H54 (cell line): ENCODE measurements around the gene SNAI1.

Source experiments
- DNase-seq: peaks from one replicate; pipeline ENCODE4 v3.0.0; 2011; ENCODE audit warnings: low spot score, mixed read lengths; ENCODE audit not compliant: insufficient read length
- FAIRE-seq: peaks from 3 replicates; lab custom pipeline; 2011; peaks lifted over from hg19 to GRCh38; lab: Jason Lieb, UNC
- POLR2A ChIP-seq: IDR thresholded peaks from 2 replicates; pipeline ENCODE4 v1.6.1; 2011; ENCODE audit warnings: low read depth, mild to moderate bottlenecking, low read length

The SNAI1 gene

DNA sequence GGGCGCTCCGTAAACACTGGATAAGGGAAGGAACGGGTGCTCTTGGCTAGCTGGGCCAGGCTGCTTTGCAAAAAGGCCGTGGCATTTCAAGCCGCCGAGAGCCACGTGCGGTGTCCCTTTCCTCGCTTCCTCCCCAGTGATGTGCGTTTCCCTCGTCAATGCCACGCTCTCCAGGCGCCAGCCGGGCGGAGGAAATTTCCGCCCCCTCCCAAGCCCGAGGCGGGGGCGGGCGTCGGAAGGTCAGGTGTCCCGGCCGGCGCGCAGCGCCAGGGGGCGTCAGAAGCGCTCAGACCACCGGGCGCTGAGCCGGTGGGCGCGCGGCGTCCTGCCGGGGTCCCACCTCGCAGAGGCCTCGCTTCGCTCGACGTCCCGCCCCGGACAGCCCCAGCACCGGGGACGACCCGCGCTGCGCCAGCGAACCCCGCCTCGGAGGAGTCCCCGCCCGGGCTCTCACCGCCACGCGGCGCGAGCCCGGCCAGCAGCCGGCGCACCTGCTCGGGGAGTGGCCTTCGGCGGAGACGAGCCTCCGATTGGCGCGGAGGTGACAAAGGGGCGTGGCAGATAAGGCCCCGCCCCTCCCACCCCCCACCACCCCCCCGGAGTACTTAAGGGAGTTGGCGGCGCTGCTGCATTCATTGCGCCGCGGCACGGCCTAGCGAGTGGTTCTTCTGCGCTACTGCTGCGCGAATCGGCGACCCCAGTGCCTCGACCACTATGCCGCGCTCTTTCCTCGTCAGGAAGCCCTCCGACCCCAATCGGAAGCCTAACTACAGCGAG, at the start of gene SNAI1:
Gene SNAI1, plus strand, starts transcription at position 635 of the 777 bp plus-strand sequence. Its CDS starts 80 bp downstream, at position 715.
- FAIRE-seq (no peak), DNase-seq (peak; percentile 79)
- TF ChIP-seq POLR2A, result peak; percentile 100

DNA sequence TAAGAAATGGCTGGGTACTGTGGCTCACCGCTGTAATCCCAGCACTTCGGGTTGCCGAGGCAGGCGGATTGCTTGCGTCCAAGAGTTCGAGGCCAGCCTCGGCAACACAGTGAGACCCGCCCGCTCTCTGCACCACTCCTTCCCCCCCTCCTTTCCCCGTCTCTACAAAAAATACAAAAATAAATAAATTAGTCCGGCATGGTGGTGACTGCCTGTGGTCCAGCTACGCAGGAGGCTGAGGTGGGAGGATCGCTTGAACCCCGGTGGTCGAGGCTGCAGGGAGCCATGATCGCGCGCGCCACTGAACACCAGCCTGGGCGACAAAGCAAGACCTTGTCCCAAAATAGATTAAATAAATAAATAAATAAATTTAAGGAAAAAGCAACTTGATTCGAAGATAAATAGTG, 47.0 kb upstream of the SNAI1 start:
- no peak for DNase-seq
- no peak for TF ChIP-seq POLR2A
- FAIRE-seq, result no peak

DNA sequence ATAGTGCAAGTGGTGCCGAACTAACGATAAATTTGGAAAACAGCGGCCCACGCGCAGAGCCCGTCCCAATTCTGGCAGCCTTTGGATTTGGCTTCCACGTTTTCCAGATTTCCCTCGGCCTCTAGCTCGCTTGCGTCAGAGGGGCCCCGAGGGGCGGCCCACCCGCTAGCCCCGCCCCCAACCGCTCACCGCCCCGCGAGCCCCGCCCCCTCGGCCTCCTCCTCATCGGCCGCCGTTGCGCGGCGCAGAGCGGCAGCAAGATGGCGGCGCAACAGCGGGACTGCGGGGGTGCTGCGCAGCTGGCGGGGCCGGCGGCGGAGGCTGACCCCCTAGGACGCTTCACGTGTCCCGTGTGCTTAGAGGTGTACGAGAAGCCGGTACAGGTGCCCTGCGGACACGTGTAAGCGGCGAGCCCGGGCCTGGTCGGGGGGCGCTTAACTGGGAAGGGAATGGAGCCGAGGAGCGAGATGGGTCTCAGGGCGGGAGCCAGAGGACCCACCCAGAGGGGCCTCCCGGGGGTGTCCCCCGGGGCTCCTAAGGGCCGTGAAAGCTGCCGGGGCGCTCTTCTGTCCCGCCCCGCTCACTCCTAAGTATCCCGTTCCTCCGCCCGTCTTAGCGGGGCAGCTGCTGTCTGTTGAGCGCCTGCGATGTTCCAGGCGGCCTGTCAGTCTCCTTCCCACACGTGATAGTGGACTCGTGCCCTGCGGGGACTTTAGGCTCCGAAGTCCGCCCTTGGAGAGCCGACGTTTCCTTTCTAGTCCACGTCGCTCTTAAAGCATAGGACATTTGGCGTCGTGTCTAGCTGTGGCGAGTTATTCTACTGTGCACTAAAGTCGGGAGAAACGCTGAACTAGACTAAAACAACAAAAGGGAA, 46.4 kb upstream of the SNAI1 start, which contains the start of gene RNF114:
Gene RNF114, plus strand, starts transcription at position 245 of the 874 bp plus-strand sequence. Its CDS starts 16 bp downstream, at position 261.
- peak; percentile 97 for TF ChIP-seq POLR2A
- DNase-seq, result peak; percentile 89
- FAIRE-seq, result no peak

DNA sequence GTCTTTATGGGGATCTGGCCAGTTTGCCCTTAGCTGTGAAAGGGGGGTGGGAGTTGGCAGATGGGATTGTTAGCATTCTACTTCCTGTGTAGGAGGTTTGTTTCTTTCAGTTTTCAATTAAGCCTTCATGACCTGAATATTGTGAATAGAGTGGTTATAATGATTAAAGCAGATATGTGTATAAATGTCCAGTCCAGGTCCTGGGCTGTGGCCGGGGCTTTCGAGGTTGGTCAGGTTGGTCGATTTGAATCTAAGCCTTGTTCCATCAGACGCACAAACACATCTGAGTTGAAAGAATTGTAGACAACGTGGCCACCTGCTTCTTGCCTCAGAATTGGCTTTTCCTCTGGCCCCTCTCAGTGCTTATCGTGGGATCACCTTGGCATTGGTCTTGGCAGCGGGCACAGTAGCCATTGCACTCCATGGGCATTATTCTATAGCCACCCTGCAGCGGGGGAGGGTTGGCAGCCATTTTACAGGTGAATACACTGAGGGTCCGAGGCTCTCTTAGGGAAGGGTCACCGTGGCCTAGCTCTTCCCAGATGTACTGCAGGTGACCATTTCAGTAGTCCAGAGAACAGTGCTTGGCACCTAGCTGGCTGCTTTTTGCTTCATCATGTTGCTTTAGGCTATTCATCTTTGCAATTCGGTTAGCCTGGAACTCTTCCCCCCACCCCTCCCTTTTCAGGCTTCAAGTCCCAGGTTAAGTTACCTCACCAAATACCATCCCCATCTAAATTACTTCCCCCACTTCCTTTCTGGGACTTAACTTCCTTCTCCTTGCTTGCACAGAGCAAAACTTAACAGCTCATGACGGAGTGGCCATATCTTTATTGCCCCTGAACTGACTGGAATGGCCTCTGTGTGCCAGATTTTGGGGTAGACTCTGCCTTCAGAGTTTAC, 45.5 kb upstream of the SNAI1 start:
- DNase-seq (no peak), FAIRE-seq (no peak)
- TF ChIP-seq POLR2A, result no peak

DNA sequence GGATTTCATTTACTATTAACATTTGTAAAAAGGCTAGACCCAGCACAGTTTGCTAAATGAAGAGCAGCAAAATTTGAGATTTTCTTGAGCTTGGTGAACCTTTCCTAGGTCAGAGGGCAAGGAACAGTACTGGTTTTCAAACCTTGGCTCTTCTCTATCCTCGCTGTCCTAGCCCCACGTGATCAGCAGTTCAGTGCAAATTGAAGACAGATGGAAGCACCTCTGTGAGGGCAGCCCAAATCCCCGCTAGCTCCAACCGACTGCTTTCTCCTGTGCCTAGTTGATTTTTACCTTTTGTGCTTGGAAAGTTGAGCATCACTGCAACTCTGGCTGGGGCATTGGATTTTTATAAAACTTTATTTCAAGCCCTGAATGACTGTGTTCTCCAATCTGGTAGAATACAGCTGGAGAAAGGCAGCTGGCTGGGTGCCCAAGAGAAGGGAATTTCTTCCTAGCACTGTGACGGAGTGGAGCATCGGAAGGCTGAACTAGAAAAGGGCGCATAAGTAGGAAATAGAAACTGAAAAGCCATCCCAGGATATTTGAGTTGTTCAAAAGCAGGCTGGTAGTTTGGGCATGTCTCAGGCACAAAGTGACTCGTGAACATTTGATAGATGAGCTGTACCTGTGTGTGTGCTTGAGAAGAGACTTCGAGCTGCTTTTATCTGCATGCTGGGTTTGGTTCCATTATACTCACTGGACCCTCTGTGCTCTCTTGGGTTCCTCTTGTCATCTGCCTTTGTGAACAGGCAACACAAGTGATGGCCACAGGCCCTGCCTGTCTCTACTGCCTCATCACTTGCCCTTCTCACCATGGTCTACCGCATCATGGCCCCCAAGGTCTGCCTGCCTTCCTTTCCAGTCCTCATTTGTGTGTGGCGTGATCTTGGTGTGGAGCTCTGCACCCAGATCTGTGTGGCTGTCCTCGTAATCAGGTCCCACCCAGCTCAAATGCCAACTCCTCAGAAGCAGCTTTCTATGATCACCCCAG, 44.3 kb upstream of the SNAI1 start:
- DNase-seq, result no peak
- TF ChIP-seq POLR2A, result no peak
- FAIRE-seq, result no peak

DNA sequence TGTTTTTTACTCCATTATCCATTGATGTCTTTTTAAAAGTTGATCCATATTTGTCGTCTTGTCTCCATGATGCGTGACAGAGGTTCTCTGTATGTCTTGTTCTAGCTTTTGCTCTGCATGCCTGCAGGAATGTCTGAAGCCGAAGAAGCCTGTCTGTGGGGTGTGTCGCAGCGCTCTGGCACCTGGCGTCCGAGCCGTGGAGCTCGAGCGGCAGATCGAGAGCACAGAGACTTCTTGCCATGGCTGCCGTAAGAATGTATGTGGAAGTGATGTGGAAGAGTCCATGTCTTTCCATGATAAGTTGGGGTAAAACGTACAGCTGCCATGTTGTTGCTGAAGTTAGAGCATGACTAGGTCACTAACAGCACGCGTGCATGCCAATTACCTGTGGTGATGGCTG, 41.3 kb upstream of the SNAI1 start:
- no peak for FAIRE-seq
- DNase-seq, result no peak
- TF ChIP-seq POLR2A, result no peak

DNA sequence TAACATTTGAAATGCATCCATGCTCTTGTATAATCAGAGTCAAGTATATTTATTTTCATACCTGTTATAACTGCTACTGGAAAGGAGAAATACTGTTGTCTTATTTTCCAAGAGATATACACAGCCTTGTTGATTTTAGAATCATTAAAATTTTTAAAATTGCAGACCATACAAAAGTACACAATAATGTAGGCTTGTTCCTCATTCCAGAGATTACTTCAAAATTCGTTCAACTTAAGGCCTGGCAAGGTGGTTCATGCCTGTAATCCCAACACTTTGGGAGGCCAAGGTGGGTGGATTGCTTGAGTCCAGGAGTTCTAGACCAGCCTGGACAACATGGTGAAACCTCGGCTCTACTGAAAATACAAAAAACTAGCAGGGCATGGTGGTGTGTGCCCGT, 40.5 kb upstream of the SNAI1 start:
- DNase-seq (no peak), FAIRE-seq (no peak)
- no peak for TF ChIP-seq POLR2A

DNA sequence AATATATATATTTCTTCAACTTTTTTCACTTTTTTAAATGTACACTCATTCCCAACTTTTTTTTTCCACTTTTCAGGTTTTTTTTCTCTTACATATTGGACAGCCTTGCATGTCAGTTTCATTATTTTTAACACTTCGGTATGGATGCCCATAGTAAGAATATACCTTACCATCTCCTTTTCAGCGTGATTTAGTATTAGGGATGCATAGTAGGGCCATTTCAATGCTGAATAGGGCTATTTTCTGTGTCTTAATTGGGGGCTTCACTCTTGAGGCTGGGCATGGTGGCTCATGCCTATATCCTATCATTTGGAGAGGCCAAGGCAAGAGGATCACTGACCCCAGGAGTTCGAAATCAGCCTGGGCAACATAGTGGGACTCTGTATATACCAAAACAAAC, 39.8 kb upstream of the SNAI1 start:
- TF ChIP-seq POLR2A, result no peak
- DNase-seq (no peak), FAIRE-seq (no peak)

DNA sequence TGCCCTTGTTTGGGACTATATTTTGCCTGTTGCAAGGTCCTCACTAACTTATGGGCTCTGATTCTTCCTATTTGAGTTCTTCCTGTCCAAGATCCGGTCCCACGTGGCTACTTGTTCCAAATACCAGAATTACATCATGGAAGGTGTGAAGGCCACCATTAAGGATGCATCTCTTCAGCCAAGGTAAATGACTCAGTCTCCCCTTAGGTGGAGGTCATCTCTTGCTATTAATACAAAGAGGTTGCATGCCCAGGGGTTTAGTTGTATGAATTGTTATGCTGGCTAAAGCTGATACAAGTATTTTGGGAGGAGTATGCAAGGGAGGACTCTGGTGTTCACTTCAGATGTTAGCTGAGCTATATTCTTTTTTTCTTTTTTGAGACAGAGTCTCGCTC, 37.5 kb upstream of the SNAI1 start:
- DNase-seq, result no peak
- FAIRE-seq, result no peak
- TF ChIP-seq POLR2A, result no peak

DNA sequence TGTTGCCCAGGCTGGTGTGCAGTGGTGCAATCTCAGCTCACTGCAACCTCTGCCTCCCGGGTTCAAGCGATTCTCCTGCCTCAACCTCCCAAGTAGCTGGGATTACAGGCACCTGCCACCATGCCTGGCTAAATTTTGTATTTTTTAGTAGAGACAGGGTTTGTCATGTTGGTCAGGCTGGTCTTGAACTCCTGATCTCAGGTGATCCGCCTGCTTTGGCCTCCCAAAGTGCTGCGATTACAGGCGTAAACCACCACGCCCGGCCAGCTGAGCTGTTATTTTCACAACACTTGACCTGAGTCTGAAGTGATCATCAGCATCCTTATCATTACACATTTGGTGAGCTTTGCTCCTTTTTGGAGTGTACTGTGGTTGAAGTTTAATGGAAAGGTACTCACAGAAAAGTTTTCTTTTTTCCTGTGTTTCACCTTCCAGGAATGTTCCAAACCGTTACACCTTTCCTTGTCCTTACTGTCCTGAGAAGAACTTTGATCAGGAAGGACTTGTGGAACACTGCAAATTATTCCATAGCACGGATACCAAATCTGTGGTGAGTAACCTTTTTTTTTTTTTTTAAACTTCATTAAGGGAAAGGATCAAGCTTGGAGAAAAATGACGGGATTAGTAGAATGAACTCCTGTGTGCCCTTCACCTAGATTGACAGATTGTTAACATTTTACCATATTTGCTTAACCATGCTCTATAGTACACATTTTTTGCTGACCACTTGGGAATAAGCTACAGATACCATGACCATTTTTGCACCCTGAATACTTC, 36.9 kb upstream of the SNAI1 start:
- TF ChIP-seq POLR2A, result no peak
- FAIRE-seq (no peak), DNase-seq (no peak)

DNA sequence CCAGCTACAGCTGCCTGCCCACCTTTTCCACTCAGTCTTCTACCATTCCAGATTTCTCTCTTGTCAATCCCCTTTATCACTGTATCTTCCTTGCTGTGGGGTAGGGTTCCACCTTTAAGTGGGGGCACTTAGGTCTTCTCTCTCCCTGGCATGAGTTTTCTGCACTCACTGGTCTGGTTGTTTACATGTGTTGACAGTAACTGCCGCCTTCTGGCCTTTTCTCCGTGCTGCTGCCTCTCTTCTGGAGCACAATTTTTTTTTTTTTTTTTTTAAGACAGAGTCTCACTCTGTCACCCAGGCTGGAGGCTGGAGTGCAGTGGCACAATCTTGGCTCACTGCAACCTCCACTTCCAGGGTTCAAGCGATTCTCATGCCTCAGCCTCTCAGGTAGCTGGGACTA, 34.6 kb upstream of the SNAI1 start:
- no peak for DNase-seq
- FAIRE-seq, result no peak
- no peak for TF ChIP-seq POLR2A

DNA sequence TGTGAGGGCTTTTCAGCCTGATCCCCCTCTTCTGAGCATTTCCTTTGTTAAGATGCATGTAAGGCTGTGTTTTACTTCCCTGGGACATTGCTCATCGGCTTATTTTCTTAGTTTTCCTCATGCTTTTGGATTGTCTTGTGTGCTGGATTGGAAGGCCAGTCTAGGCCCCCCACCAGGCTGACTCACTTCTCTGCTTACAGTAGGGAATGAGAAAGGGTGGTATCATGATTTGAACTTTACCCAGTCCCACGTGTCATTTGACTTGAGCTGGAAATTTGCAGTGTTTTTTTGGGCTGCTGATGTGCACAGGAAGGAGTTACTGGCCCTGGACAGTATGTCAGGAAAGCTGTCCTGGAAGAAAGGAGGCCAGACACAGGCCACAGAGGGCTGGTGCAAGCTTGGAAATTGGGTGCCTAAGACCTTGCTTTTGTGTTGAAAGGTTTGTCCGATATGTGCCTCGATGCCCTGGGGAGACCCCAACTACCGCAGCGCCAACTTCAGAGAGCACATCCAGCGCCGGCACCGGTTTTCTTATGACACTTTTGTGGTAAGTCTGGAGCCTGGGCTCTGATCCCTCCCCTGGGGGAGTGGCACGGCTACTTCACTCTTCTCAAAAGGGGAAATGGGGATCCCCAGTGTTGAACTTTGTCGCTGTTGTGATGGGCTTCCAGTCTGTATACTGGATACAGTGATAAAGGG, 33.8 kb upstream of the SNAI1 start:
- TF ChIP-seq POLR2A, result no peak
- DNase-seq (peak; percentile 76), FAIRE-seq (peak; percentile 33)
